Astrocyte (in vitro differentiated cells and primary cell): ENCODE measurements around the gene ACMSD. TPM values are rescaled to one million over a fixed set of nuclear protein-coding genes. Genes with fewer than 3 reads are reported as not detected.

Experiments
- microRNA-seq: library from miRNA; unstranded; fragments of <30 nt; microRNA quantifications from one replicate; pipeline ENCODE4 v1.2.0, GENCODE V29; 2020
- total RNA-seq: library from RNA; stranded (reverse); gene quantifications from 2 replicates; pipeline ENCODE4 v1.2.1, GENCODE V29; 2021

ACMSD gene
- total RNA-seq, 1 donor from 2014 or later, result not detected

Small RNA genes within 50 kb of the gene (microRNA-seq; reads per million reads assigned to microRNA genes)
- not detected for gene MIR5590

Other genes with a start within 250 kb of the ACMSD start
- 0.12 and 0.18 TPM in 2 replicates for gene TMEM163, start 119.6 kb upstream of the ACMSD start, total RNA-seq
- 33.2 and 33.4 TPM in 2 replicates for gene CCNT2, start 80.2 kb downstream of the ACMSD start, total RNA-seq
- gene MAP3K19, start 208.8 kb downstream of the ACMSD start, total RNA-seq, result not detected in 2 replicates
- 44.6 and 49.3 TPM in 2 replicates for gene RAB3GAP1, start 213.7 kb downstream of the ACMSD start, total RNA-seq